Measurements from ENCODE around the gene PSME1.
A peak's percentile ranks its signal among the peaks of the same experiment; 100 is the strongest.

DNA sequence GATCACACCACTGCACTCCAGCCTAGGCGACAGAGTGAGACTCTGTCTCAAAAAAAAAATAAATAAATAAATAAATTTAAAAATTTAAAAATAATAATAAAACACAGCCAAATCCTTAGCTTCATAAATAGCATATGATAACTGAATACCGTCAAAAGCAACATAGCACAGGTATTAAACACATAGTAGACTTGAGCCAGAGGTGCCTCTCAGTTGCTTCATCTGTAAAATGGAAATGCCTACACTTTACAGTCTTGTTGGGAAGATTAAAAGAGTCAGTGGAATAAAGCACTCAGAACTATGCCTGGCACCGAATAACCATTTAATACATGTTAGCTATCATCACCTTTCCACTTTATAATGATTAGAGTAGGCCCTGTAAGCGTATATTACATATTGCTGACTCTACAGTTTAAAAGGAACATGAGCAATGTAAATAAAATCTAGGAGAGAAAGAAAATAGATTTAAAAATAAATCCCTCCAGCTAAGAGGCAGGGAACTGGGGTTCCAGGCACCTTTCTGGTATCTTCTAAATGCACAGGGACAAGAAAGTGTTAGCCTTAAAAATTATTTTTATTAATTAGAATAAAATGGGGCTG, 29.2 kb upstream of the PSME1 start:
- TF ChIP-seq POLR2A (IDR thresholded peaks at IDR 0.05; ENCODE audit: low read depth, low read length) (no peak), MAZ (IDR thresholded peaks at IDR 0.05; ENCODE audit: borderline replicate concordance, low read depth, low read length) (no peak), CTCF (conservative IDR thresholded peaks at IDR 0.05; ENCODE audit: low read depth, low read length) (no peak), CEBPB (IDR thresholded peaks at IDR 0.05; ENCODE audit: low read depth, low read length) (no peak), RAD21 (IDR thresholded peaks at IDR 0.05; ENCODE audit: low read length) (no peak), MAFK (IDR thresholded peaks at IDR 0.05; ENCODE audit: low read depth, low read length) (peak; percentile 91), NFE2L2 (IDR thresholded peaks at IDR 0.05; ENCODE audit: low read depth, low read length) (no peak), RFX5 (IDR thresholded peaks at IDR 0.05; ENCODE audit: low read depth, low read length) (no peak), CHD1 (IDR thresholded peaks at IDR 0.05; ENCODE audit: low read depth, low read length) (no peak), RCOR1 (IDR thresholded peaks at IDR 0.05; ENCODE audit: insufficient replicate concordance, low read length) (no peak), USF2 (IDR thresholded peaks at IDR 0.05; ENCODE audit: low read depth, low read length) (no peak), FOS (IDR thresholded peaks at IDR 0.05; ENCODE audit: low read depth, low read length) (no peak), ELK1 (IDR thresholded peaks at IDR 0.05; ENCODE audit: borderline replicate concordance, low read depth, low read length) (no peak), MXI1 (IDR thresholded peaks at IDR 0.05; ENCODE audit: borderline replicate concordance, low read depth, low read length) (no peak)

Data from IMR-90 (cell line).